ENCODE measurements around the gene GFRA1.

The GFRA1 gene

DNA sequence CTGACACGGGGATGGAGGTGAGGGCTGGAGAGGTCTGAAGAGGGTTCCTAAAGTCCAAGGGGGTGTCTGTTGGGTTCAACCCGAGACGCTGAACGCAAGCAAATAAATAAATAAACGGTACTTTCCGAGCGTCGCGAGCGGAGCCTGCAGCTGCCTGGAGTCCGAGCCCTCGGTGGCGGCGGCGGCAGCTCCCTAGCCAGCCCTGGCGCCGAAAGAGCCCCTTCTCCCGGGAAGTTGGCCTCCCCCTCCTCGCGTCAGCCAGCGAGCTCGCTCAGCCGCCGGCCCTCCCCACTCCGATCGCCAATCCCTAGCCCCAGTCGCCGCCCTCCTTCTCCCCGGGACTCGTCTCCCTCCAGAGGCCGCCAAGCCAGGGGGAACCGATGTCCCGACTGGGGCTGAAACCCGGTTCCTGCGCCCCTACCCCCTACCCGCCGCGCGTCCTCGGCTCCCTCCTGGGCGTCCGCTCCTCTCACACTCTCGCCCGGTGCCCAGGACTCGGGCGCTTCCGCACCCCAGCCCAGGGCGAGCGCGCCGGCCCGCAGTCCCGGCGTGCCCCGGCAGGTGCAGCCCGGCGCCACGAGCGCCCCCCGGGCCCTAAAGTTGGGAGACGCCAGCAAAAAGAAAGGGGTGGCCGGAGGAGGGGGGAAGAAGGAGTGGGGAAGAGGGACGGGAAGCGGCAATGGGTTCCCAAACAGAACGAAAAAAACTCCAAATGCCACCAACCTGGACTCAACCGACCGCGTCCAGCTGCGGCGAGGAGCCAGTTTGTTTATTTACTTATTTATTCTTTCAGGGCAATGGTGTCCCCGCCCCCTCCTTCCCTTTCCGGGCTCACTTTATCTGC, at the start of gene GFRA1:
GFRA1 (minus strand) TSS at position 767 of the 844 bp plus-strand sequence. CDS start 1,177 bp downstream, outside the sequence.
- DNase-seq: no peak

- DNase-seq: no peak
These were observed 43.5 kb upstream of the GFRA1 start for GRCh38 chr10:116316503-116316902.

GRCh38 chr10:116312548-116312947, 39.5 kb upstream of the GFRA1 start:
- no peak for DNase-seq

DNA sequence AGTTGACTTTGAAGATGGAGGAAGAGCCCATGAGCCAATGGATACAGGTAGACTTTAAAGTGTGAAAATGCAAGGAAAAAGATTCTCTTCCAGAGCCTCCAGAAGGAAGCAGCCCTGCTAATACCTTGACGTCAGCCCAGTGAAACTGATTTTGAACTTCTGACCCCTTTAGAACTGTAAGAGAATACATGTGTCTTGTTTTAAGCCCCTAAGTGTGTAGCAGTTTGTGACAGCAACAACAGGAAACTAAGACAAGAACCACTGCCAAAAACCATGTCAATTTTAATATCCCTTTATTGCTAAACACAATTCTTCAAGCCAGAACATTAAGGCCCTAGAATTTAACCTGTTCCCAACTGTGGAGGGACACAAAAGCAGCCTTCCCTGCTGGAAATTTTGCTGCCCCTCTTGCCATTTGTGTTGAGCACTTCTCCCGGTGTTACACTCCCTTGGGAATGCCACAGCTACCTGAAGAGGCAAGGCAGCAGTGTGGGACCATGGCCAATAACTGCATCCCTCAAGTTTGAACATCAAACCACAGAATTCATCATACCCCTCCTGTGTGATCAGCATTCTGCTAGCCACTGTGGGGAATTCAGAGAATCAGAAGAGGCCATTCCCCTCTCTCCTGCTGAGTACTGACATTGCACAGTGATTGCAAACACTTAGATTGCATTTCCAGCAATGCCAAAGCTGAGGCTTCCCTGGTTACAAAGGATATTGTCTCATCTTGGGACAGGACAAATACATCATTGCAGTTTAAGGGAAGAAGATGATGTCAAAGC, 38.9 kb upstream of the GFRA1 start:
- DNase-seq: no peak

- peak; percentile 2 for DNase-seq
These were observed 38.0 kb upstream of the GFRA1 start for GRCh38 chr10:116311016-116311415.

DNA sequence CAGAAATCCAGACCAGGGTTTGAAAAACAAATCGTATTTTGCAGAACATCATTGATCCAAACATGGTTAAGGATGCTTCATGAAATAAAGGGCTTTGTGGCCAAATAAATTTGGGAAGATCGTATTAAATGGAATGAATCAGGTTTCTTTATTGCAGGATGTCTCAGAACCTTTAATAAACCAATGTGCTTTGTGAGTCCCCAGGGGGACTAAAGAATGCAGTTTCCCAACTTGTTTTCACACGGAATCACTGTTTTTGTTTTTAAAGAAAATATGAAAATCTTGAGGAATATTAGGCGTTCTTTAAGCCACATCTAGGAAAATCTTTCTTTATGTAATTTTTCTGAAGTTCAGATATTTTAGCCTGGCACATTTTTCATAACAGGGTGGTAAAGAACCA, 34.4 kb upstream of the GFRA1 start:
- no peak for DNase-seq

DNA sequence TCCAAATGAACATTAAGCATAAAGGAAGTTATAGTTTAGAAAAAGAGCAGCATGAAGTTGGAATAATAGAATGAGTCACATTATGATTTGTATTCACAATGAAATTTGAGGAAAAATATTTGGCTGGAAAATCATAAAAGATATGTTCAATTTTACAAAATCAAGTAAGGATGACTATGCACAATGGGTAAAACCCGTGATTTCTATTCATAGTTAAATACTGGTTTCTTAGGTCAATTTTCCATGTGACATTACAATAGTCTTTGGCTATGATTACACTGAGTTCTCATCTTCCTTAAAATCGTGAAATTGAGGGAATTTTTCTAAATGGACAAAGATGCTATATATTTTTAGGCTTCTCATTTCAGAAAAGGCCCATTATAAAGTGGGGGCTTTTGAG, 33.8 kb upstream of the GFRA1 start:
- DNase-seq: no peak

DNA sequence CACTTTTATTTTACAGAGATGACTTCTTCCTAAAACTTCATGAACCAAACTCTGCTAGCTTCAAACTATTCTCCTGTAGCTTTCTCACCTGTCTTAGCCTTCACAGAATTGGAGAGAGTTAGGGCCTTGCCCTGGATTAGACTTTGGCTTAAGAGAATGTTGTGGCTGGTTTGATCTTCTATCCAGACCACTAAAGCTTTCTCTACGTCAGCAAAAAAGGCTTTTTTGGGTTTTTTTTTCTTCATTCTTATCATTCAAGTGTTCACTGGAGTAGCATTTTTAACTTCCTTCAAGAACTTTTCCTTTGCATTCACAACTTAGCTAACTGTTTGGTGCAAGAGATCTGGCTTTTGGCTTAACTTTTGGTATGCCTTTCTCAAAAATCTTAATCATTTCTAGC, 31.9 kb upstream of the GFRA1 start:
- DNase-seq: no peak

- no peak for DNase-seq
These were observed 27.5 kb upstream of the GFRA1 start for GRCh38 chr10:116300542-116300941.

DNA sequence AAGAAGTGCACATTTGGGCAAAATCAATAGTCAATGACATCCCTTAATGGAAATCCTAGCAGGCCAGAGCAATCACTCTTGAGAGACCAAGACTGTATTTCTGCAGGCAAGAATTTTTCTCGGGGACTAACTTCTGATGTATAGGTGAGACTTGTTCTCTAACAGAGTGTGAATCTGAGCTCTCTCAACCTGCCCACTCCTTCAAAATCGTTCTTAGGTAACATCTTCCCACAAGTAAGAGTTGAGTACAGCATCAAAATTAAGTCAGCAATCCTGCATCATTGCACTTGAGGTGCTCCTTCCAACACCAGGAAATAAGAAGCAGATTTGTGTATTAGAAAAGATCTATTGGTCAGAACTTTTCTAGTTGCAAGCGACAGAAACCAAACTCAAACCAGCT, 25.6 kb upstream of the GFRA1 start:
- DNase-seq: no peak

DNA sequence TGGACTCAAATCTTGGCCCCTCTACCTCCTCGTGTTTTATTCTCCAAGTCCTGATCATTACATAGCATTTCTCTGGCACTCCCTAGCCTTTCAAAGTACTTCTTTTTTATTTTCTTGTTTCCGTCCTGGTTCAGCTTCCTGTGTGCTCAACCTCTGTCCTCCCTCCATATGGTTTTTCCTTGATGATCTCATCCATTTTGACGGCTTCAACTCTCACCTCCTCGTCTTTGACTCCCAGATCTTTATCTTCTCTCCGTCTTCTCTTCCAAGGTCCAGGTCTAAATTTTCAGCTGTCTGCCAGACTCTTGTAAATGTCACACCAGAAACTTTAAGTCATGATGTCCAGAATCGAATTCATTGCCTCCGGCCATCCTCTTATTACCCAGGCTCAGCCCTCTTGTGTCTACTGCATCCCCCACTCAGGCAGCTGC, 23.3 kb upstream of the GFRA1 start:
- no peak for DNase-seq

GRCh38 chr10:116292493-116292892, 19.5 kb upstream of the GFRA1 start:
- no peak for DNase-seq

GRCh38 chr10:116289652-116290051, 16.6 kb upstream of the GFRA1 start:
- no peak for DNase-seq

- DNase-seq: peak; percentile 16
These were observed 15.0 kb upstream of the GFRA1 start for GRCh38 chr10:116287906-116288501.

GRCh38 chr10:116286626-116287200, 13.7 kb upstream of the GFRA1 start:
- DNase-seq: no peak

- DNase-seq: no peak
These were observed 8.8 kb upstream of the GFRA1 start for GRCh38 chr10:116281775-116282174.

- no peak for DNase-seq
These were observed 5.8 kb upstream of the GFRA1 start for GRCh38 chr10:116278846-116279245.

- no peak for DNase-seq
These were observed 4.0 kb upstream of the GFRA1 start for GRCh38 chr10:116276981-116277380.

GRCh38 chr10:116274064-116274904, 1.3 kb upstream of the GFRA1 start:
- DNase-seq: no peak

DNA sequence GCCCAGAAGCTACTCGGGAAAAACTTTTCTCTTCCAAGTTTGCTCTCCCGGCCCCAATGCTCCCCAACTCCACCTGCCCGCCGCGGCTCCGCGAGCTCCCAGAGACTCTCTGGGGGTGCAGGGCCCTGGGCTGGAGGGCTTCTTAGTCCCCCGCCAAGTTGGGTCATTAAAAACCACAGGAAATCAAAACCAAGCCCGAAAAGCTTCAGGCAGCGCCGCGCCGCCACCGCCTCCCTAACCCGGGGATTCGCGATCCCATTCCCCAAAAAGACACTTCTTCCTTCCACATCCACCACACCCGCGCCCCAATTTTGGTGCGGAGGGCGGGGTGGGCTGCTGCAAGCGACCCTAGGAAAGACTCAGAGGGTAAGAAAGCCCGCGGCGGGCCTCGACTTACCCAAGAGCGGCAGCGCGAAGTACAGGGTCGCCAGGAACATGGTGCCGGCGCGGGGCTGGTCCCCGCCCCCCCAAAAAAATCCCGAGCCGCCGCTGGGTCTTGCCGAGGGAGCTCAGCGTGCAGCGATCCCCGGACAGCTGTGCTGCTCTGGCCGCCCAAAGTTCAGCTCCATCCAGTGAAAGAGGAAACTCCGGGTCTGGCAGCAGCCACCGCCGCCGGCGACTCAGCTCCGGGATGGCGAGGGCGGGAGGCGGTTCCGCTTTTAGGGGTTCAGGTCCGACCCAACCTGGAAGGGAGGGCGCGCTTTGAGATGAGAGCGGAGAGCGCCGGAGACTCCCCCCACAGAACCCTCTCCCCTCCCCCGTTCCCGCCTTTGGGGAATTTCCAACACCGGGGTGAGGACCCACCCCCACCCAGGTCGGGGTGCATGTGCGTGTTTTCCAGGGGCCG, 1.2 kb downstream of the GFRA1 start:
- no peak for DNase-seq
